GM10847 (cell line): ENCODE data around the gene EAF1.

Experiments
- POLR2A ChIP-seq: IDR thresholded peaks from 2 replicates; pipeline ENCODE4 v1.6.1; 2011; ENCODE audit not compliant: insufficient read length; ENCODE audit errors: extremely low read depth

The EAF1 gene

GRCh38 chr3:15467227-15468181 lies 40.1 kb downstream of the EAF1 start:
- TF ChIP-seq POLR2A = no peak

GRCh38 chr3:15470261-15470660 lies 42.9 kb downstream of the EAF1 start:
- no peak for TF ChIP-seq POLR2A

GRCh38 chr3:15470849-15471248 lies 43.5 kb downstream of the EAF1 start:
- no peak for TF ChIP-seq POLR2A

- no peak for TF ChIP-seq POLR2A
Measured at GRCh38 chr3:15471861-15472260, 44.5 kb downstream of the EAF1 start.

- TF ChIP-seq POLR2A = no peak
Measured at GRCh38 chr3:15475161-15475560, 47.8 kb downstream of the EAF1 start.

GRCh38 chr3:15476378-15476777 lies 49.0 kb downstream of the EAF1 start:
- TF ChIP-seq POLR2A = no peak

- no peak for TF ChIP-seq POLR2A
Measured at GRCh38 chr3:15477951-15478639, 50.7 kb downstream of the EAF1 start.

GRCh38 chr3:15478640-15478979 lies 51.2 kb downstream of the EAF1 start:
- no peak for TF ChIP-seq POLR2A

- no peak for TF ChIP-seq POLR2A
Measured at GRCh38 chr3:15479400-15480224, 52.2 kb downstream of the EAF1 start.

GRCh38 chr3:15486020-15486419 lies 58.6 kb downstream of the EAF1 start:
- no peak for TF ChIP-seq POLR2A

- TF ChIP-seq POLR2A = no peak
Measured at GRCh38 chr3:15486979-15487378, 59.6 kb downstream of the EAF1 start.

- TF ChIP-seq POLR2A = no peak
Measured at GRCh38 chr3:15488002-15488401, 60.6 kb downstream of the EAF1 start.

- no peak for TF ChIP-seq POLR2A
Measured at GRCh38 chr3:15490158-15490557, 62.8 kb downstream of the EAF1 start.

GRCh38 chr3:15491143-15491542 lies 63.7 kb downstream of the EAF1 start:
- no peak for TF ChIP-seq POLR2A
